ENCODE data around the gene IFRD1. TPM values are rescaled to one million over a fixed set of nuclear protein-coding genes. Genes with fewer than 3 reads are reported as not detected.

Gene IFRD1
- total RNA-seq, 1 experiment from 2014 or later, result 67.8 TPM

- H2BK120ac ChIP-seq (ENCODE audit: low read depth, low read length, poor library complexity, severe bottlenecking), result no peak overlapping the region
- no peak overlapping the region for H4K8ac ChIP-seq (replicated peaks; ENCODE audit: insufficient read length, low read depth, low read length)
- Mint-ChIP-seq H3K27me3 (ENCODE audit: low read depth) (peaks cover 3% of the 10 kb centered on the region), H3K4me1 (no peaks in the 10 kb centered on the region), H3K27ac (no peak overlapping the region), H3K9me3 (peaks cover 0 to 4% of the 10 kb centered on the region in 2 experiments; a peak in 2 of 5 replicates), H3K4me3 (no peak overlapping the region), H3K36me3 (ENCODE audit: insufficient read depth in 1 of 3, low read depth in 3 of 3) (no peaks in the 10 kb centered on the region)
- no peak overlapping the region for H3K18ac ChIP-seq (ENCODE audit: insufficient read length, low read depth, low read length)
- no peak overlapping the region for H2AFZ ChIP-seq (ENCODE audit: low read length)
- H2BK12ac ChIP-seq (ENCODE audit: insufficient read length, low read depth, low read length), result no peak overlapping the region
- no peaks in the 10 kb centered on the region for H3K4me1 ChIP-seq (ENCODE audit: insufficient read depth, low read length)
- H3K9ac ChIP-seq (ENCODE audit: extremely low read depth, insufficient read length, low read length), result no peak overlapping the region
- no peaks in the 10 kb centered on the region for H3K9me3 ChIP-seq (ENCODE audit: control insufficient read depth, low read depth, low read length)
- H4K5ac ChIP-seq (ENCODE audit: insufficient read length, low read depth, low read length), result no peak overlapping the region
- TF ChIP-seq CTCF (conservative IDR thresholded peaks at IDR 0.05), result no peak
- H2BK5ac ChIP-seq (ENCODE audit: insufficient read length, low read length), result no peak overlapping the region
- H2BK15ac ChIP-seq (ENCODE audit: low read depth, low read length), result no peak overlapping the region
- H3K56ac ChIP-seq (ENCODE audit: insufficient read length, low read depth, low read length), result no peak overlapping the region
- no peak for DNase-seq
- H3K23ac ChIP-seq (ENCODE audit: insufficient read length, low read depth, low read length), result no peak overlapping the region
- no peak overlapping the region for H2BK20ac ChIP-seq (ENCODE audit: low read depth, low read length, poor library complexity, severe bottlenecking)
- no peak overlapping the region for H3T11ph ChIP-seq (ENCODE audit: low read length)
- no peaks in the 10 kb centered on the region for H3K79me1 ChIP-seq (ENCODE audit: insufficient read depth, low read depth, low read length, poor library complexity, severe bottlenecking)
- no peaks in the 10 kb centered on the region for H4K20me1 ChIP-seq (ENCODE audit: control insufficient read depth, insufficient read depth, insufficient read length)
- no peak overlapping the region for H2AK5ac ChIP-seq (ENCODE audit: insufficient read length, low read length)
- no peaks in the 10 kb centered on the region for H3K79me2 ChIP-seq (ENCODE audit: insufficient read depth, low read length)
- no peak overlapping the region for H4K91ac ChIP-seq (ENCODE audit: insufficient read length, low read depth, low read length)
- no peak overlapping the region for H3K4ac ChIP-seq (ENCODE audit: low read depth, low read length)
- H3K14ac ChIP-seq (ENCODE audit: insufficient read depth, low read length), result 0 out of 2 replicates have a peak overlapping the region, but pooled peaks have one; percentile 59
- no peak overlapping the region for H3K4me2 ChIP-seq (ENCODE audit: insufficient read depth, insufficient read length, low read length)
- H3K27ac ChIP-seq (ENCODE audit: insufficient read length, low read depth, low read length), result no peak overlapping the region
- no peaks in the 10 kb centered on the region for H3K27me3 ChIP-seq (ENCODE audit: insufficient read depth, low read length)
- no CpG with 5 or more reads among the region's 2 CpGs for WGBS (ENCODE audit: extremely low coverage, insufficient read length, low lambda C conversion rate)
- H3K23me2 ChIP-seq (ENCODE audit: insufficient read length, low read depth, low read length, poor library complexity, severe bottlenecking), result no peaks in the 10 kb centered on the region
These were observed 73.6 kb downstream of the IFRD1 start for GRCh38 chr7:112523871-112524270.

Other genes starting within 250 kb of the IFRD1 start
- gene DOCK4, start 244.1 kb upstream of the IFRD1 start, total RNA-seq (2021), result 4.8 and 4.9 TPM in 2 replicates
- 13.1 and 15.7 TPM in 2 replicates for gene ZNF277, start 243.8 kb upstream of the IFRD1 start, total RNA-seq (2021)
- 0.46 and 1.0 TPM in 2 replicates for gene LSMEM1, start 30.5 kb downstream of the IFRD1 start, total RNA-seq (2021)